Activated T-cell treated with anti-CD3 and anti-CD28 coated beads for 24 hours (primary cell): ENCODE measurements around the gene TPRX1.
"Not testable (repeated sequence)": the region's sequence is repeated elsewhere in the genome, so short reads cannot be mapped to it uniquely, and the experiment has no call there.

Experiments used
- DNase-seq: peaks from one replicate; pipeline ENCODE4 v3.0.0-alpha.2; 2020; ENCODE audit warnings: low read depth

The TPRX1 gene

DNA sequence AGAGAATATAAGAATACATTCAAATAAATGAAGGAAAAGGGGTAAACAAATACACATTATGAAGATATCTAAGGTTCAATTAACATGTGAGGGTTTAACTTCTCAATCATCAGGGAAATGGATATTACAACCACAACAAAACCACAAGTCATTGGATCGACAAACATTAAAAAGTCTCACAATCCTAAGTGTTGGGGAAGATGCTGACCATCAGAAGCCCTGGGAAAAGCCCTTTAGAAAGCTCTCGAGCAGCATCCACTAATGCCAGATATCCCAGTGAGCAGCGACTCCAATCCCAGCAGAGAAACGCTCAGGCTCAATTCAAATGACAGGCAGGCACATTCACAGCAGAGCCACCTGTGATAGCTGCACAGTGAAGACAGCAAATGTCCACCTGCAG, 3.1 kb downstream of the TPRX1 start:
- DNase-seq: no peak

DNA sequence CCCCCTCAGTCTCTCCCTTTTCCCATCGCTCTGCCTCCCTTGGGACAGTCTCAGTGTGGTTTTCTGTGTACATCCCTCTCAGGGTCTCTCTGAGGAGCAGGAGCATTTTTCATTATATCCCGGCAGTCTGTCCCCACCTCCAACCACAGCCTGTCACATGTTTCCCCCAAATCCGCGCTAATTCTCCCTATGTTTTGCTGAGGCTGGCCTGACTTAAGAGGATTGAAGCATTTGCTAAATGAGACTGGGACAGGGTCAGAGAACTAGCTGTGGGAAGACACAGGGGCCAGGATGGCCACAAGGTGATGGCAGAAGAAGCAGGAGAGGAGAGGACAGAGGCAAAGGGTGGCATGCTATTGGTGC, 5.5 kb downstream of the TPRX1 start:
- DNase-seq: no peak

DNA sequence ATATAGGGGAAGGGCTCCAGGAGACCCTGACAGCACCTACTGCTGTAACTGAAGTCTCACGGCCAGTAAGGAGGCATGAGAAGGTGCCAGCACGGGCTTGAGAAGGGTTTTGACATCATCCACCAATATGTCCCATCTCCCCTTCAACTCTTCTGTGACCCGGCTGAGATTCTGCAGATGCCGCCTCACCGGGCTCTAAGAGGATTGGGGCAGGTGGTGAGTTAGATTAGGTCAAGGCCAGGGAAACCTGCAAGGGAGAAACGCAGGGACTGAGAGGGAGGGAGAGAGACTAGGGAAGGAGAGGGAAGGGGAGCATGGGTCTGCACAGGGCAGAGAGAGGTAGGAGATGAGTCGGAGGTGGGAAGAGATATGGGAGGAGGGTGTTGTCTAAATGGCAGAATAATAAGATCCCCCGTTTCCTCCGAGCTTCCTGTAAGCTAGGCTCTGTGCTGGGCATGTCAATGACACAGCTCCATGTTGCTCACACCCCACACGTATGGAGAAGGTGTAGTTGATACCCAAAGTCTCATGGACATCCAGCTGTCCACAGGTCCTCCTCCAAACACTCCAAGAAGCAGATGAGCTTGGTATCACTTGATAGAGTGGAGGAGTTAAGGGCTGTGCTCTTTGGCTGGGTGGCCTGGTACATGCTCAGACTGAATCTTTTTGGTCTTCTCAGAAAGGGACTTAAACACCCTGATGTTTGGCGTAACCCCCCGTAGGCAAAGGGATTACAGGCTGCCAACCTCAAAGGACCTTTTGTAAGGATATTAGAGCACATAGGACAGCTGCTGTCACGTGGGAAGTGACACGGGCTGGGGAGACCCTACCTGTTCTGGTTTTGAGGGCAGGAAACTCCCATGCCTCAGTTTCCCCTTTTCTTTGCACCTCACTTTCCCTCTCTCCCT, 6.1 kb downstream of the TPRX1 start:
- no peak for DNase-seq

DNA sequence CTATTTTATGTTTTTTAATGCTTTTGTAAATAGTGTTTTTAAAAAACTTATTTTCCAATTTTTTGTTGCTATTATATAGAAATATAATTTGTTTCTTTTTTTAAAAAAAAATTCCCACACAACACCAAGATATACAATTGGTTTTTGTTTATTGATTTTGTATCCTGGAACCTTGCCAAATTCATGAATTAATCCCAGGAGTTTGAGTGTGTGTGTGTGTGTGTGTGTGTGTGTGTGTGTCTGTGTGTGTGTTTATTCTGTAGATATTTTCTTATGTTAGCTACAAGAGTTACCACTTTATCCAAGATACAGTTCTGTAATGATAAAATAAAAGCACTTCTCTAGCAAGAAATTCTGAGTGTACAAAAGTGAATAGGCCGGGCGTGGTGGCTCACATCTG, 7.6 kb downstream of the TPRX1 start:
- DNase-seq: no peak

DNA sequence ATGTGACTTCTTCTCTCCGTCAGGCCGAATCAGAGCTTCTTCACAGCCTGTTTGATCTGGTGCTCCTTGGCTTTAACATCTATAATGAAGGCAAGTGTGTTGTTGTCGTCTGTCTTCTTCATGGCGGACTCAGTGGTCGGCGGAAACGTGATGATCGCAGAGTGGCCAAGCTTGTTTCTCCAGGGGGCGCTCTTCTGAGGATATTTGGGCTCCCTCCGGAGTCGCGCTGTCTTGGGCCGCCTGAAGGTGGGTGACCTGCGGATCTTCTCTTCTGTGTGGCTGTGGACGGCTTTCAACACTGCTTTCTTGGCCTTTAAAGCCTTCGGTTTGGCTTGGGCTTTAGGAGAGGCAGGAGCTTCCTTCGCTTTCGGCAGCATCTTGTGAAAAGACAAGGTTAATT, 9.8 kb downstream of the TPRX1 start:
- DNase-seq: no peak

DNA sequence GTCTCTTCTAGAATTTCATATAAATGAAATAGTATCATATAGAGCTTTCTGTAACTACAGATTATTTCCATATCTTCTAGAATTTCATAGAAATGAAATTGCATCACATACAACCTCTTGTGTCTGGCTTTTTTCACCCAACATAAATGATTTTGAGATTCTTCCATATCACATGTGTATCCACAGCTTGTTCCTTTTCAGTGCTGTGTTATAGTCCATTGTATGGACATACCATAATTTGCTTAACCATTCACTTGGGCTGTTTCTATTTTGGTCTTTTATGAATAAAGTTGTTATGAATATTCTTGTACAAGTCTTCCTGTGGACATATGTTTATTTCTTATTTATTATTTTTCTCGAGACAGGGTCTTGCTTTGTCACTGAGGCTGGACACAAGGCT, 11.7 kb downstream of the TPRX1 start:
- no peak for DNase-seq

DNA sequence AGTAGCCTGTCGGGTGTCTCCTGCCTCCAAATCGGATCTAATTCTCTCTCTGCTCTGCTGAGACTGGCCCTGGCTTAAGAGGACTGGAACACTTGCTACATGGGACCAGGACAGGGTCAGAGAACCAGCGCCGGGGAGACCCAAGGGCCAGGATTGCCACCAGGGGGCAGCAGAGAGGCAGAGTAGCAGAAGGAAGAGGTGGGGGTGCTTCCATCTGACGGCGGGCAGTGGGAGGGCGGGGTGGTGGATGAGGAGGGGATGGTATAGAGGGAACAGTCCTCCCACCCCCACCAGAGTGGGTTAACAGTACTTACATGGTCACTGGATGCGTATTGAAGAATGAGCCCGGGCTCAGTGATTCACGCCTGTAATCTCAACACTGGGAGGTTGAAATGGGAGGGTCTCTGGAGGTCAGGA, 13.9 kb downstream of the TPRX1 start:
- DNase-seq: peak; percentile 77

DNA sequence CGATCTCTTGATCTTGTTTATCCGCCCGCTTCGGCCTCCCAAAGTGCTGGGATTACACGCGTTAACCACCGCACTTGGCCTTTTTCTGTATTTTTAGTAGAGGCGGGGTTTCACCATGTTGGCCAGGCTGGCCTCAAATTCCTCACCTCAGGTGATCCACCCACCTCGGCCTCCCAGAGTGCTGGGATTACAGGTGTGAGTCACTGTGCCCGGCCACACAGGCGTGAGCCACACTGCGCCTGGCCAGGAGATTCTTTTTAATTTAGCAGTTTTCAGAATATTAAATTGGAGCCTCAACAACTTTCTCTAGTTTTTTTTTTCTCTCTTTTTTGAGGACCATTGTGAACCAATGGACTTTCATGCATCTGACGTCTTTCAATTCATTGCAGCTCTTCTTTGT, 14.5 kb downstream of the TPRX1 start:
- DNase-seq: not testable (repeated sequence)

DNA sequence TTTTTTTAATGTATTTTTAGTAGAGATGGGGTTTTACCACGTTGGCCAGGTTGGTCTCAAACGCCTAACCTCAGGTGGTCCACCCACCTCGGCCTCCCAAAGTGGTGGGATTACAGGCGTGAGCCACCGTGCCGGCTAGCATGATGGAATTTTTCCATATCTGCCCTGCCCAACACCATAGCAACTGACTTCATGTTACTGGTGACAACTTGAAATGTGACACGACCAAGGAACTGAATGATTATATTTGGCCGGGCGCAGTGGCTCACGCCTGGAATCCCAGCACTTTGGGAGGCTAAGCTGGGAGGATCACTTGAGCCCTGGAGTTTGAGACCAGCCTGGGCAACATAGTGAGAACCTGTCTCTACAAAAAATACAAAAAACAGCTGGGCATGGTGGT, 17.0 kb downstream of the TPRX1 start:
- DNase-seq: not testable (repeated sequence)

DNA sequence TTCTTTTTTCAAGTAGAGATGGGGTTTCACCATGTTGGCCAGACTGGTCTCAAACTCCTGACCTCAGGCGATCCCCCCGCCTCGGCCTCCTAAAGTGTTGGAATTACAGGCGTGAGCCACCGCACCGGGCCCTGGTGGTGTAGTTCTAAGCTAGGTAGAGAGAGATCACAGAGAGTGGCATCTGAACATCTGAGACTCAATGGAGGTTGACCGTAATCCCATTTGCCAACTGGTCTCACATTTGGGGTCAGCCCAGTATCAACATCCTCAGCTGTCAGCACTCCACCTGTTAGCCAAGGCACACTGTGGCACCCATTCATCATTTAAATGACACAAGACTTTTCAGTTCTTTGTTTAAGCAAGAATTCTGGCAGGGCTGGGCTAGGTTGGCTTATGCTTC, 17.8 kb downstream of the TPRX1 start:
- DNase-seq: no peak

DNA sequence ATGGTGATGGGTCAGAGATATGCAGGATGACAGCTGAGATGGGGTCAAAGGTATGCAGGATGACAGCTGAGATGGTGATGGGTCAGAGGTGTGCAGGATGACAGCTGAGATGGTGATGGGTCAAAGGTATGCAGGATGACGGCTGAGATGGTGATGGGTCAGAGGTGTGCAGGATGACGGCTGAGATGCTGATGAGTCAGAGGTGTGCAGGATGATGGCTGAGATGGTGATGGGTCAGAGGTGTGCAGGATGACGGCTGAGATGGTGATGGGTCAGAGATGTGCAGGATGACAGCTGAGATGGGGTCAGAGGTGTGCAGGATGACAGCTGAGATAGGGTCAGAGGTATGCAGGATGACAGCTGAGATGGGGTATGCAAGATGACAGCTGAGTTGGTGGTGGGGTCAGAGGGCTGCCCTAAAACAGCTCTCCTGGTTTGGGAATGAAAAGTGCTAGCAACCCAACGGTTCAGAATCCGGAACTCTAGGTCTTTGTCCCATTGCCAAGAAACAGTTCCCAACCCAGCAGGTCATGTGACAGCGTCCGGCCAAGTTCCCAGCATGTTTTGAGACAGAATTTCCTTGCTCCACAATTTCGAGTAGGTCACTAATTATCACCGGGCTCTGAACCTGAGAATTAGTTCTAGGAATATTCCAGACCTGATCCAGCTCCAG, 22.6 kb downstream of the TPRX1 start:
- no peak for DNase-seq

DNA sequence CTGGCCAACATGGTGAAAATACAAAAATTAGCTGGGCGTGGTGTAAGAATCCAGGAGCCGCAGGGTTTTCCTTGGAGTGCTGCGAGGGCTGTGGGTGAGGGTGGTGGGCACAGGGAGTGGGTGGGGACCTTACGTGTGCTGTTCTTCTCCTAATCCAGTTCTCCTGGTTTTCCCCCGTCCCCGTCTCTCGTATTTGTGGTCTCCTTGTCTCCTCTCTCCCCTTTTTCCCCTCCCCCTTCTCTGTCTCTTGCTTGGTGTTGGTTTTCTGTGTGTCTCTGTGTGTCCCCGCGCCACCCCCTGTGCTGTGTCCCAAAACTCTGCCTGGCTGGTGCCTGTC, 24.2 kb downstream of the TPRX1 start:
- no peak for DNase-seq

DNA sequence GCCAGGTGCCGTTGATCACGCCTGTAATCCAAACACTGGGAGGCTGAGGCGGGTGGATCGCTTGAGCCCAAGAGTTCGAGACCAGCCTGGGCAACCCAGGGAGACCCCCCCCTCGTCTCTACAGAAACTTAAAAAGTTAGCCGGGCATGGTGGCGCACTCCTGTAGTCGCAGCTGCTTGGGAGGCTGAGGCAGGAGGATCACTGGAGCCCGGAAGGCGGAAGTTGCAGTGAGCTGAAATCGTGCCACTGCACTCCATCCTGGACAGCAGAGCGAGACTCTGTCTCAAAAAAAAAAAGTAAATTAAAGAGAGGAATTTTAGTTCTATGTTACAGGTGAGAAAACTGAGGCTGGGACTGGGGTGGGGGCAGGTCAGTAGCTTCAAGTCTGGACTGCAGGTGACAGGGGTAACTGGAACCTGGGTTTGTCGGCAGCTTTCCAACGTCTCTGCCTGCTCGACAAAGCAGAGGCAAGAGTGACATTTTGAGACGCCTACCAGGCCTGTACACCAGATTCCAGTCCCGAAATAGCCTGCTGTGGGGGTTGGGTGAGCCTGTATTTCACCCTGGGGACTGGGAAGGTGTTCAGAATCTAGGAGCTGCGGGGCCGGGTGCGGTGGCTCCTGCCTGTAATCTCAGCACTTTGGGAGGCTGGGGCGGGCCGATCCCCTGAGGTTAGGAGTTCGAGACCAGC, 24.7 kb downstream of the TPRX1 start:
- no peak for DNase-seq

DNA sequence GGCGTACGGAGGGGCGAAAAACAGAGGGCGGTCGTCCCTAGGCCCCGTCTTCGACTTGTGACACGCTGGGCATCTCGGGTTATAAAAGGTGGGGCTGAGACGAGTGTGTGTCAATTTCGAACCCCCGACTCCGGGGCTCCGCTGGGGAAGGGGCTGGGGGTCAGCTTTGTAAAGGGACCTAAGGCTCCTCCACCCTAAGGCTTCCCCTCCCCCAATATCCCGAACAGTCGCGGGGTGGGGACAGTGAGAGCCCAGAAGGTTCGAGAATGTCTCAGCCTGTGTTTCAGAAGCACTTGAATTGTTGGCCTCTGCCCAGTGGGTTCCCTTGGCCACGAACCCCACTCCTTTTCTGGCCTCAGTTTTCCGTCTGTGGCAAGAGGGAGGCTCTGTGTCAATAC, 25.4 kb downstream of the TPRX1 start:
- DNase-seq: no peak

DNA sequence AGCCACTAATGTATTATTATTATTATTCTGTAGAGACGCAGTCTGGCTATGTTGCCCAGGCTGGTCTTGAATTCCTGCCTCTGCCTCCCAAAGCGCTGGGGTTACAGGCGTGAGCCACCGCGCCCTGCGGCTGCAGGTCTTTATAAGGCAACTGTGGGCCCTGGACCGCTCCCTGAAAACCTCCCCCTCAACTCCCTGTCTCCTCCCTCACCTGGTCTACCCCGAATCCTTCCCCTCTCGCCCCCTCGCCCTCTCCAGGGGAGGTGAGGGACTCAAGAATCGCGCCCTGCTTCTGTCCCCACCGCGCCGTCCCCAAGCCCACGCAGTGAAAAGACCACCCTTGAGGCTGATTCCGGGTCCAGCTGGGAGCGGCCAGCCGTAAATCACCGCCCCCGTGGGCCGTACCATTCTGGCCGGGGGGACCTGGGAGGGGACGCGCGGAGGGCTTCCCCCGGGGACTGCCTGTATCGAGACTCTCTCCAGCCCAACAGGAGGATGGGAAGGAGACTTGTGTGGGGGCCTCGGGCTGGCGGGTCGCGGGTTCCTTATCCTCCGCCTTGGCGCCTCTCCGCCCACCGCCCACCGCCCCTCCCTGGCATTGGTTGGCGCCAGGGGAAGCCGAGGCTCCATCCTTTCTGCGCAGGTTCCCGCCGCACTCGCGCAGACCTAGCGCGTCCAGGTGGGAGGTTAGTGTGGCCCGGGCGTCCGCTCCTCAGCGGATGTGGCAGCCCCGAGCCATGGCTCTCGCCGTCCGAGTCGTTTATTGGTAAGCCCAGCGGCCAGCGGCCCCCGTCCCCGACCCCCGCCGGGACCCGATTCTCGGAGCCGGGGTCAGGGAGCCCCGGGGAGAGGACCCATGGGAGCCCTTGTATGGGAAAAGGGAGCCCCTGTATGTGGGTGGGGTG, 26.1 kb downstream of the TPRX1 start, which contains the start of gene SELENOW:
Gene SELENOW, plus strand, starts transcription at position 655 of the 905 bp plus-strand sequence. Its CDS starts 83 bp downstream, at position 738.
- DNase-seq: peak; percentile 68

DNA sequence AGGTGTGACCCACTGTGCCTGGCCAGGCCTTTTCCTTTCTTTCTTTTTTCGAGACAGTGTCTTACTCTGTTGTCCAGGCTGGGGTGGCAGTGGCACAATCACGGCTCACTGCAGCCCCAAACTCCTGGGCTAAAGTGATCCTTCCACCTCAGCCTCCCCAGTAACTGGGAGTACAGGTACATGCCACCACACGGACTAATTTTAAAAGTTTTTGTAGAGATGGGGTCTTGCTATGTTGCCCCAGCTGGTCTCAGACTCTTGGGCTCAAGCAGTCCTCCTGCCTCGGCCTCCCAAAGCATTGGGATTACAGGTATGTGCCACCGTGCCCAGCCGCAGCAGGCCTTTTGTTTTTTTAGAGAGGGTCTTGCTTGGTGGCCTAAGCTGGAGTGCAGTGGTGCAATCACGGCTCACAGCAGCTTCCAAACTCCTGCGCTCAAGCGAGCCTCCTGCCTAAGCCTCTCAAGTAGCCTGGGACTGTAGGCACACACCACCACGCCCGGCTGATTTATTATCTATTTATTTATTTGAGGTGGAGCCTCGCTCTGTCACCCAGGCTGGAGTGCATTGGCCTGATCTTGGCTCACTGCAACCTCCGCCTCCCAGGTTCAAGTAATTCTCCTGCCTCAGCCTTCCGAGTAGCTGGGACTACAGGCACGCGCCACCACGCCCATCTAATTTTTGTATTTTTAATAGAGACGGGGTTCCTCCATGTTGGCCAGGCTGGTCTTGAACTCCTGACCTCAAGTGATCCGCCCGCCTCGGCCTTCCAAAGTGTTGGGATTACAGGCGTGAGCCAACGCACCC, 26.9 kb downstream of the TPRX1 start:
- not testable (repeated sequence) for DNase-seq

DNA sequence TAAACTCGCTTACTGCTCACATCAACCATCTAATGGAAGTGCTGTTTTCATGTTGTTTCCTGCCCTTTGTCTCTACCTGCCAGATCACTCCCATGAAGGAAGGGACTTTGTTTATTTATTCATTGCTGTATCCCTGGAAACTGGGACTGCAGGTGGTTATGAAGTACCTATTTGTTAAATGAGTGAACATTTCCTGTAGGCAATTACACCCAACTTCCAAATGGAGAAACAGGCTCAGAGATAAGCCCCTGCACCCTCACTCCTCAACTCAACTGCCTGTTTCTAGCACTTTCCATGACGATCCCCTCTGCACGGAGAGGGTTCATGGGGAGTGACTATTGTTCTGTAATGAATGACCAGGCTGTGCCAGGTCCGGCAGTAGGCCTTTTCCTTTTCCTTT, 27.8 kb downstream of the TPRX1 start:
- no peak for DNase-seq

DNA sequence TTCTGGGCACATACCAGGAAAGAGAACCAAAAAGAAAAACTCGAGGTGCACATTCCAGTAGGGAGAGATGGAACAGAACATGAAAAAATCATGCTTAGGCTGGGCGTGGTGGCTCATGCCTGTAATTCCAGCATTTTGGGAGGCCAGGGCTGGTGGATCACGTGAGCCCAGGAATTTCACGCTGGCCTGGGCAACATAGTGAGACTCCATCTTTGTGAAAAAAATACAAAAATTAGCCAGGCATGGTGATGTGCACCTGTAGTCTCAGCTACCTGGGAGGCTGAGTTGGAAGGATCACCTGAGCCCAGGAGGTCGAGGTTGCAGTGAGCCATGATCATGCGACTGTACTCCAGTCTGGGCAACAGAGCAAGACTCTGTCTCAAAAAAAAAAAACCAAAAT, 33.1 kb downstream of the TPRX1 start:
- not testable (repeated sequence) for DNase-seq

DNA sequence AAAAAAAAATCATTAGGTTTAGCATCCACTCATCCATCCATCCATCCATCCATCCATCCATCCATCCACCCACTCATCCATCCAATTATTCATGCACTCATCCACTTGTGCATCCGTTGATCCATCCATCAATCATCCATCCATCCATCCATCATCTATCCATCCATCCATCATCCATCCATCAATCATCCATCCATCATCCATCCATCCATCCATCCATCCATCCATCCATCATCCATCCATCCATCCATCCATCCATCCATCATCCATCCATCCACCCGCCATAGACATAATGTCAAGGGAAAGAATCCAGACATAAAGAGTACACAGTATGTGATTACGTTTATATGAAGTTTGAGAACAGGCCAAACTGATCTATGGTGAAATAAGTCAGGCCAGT, 34.8 kb downstream of the TPRX1 start:
- DNase-seq: no peak

DNA sequence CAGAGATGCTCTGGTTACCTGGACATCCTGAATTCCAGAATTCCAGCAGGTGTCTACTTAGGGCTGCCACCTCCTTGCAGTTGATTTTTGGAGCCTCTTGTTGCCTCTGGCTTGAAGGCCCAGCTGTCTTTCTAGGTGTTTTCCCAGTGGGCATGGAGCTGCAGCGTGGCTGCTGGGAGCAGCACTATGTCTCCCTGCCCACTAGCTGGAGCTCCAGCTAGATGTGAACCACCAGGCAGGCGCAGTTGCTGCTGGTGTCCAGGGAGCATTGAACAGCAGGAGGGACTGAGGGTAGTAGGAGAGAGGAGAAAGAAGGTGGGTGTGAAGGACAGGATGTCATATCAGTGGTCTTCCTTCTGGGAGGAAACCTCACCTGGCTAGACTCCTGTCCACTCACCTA, 35.7 kb downstream of the TPRX1 start:
- DNase-seq: no peak

DNA sequence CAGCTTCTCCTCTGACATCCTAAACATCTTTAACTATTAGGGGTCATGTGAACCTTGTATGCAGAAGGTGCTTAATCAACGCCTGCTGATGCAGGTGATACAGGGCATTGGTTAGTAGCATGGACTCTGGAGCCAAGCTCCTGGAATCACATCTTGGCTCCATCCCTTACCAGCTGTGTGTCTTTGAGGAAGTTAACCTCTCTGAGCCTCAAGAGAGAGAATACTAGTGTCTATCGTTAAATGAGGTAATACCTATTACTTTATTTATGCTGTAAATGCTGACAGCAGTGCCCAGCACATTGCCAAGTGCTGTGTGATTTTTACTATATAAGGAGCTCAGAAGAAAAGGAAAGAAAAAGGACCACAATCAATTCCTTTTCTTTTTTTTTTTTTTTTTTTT, 37.0 kb downstream of the TPRX1 start:
- no peak for DNase-seq
